RWPE2 (cell line): Measurements from ENCODE around the gene GNG8.
A peak's percentile ranks its signal among the peaks of the same experiment; 100 is the strongest.

Experiments used
- ATAC-seq: fragments of 200-7000 bp; cut with Tn5 transposase; 3 replicates; pipeline ENCODE4 v1.9.1; 2021; ENCODE audit warnings: low read depth
- DNase-seq: peaks from one replicate; pipeline ENCODE4 v3.0.0-alpha.2; 2020; ENCODE audit warnings: low spot score
- H3K27ac ChIP-seq: fragments of 450-650 bp; 2 replicates; pipeline ENCODE4 v1.5.1; 2017; ENCODE audit warnings: mild to moderate bottlenecking; ENCODE audit not compliant: poor library complexity, severe bottlenecking
- H3K27me3 ChIP-seq: fragments of 250-450 bp; sonication (Bioruptor Pico); 2 replicates; pipeline ENCODE4 v1.5.1; 2021; ENCODE audit warnings: mild to moderate bottlenecking, moderate library complexity; ENCODE audit not compliant: insufficient read depth, poor library complexity, severe bottlenecking
- H3K36me3 ChIP-seq: fragments of 250-450 bp; sonication (Bioruptor Pico); 2 replicates; pipeline ENCODE4 v1.5.1; 2020; ENCODE audit warnings: low read depth, mild to moderate bottlenecking, moderate library complexity
- H3K4me1 ChIP-seq: fragments of 250-450 bp; sonication (Bioruptor Pico); 2 replicates; pipeline ENCODE4 v1.5.1; 2021; ENCODE audit warnings: mild to moderate bottlenecking, moderate library complexity; ENCODE audit not compliant: insufficient read depth, poor library complexity, severe bottlenecking
- H3K4me3 ChIP-seq: fragments of 250-450 bp; sonication (Bioruptor Pico); 2 replicates; pipeline ENCODE4 v1.5.1; 2021; ENCODE audit warnings: mild to moderate bottlenecking, moderate library complexity; ENCODE audit not compliant: severe bottlenecking
- H3K9me3 ChIP-seq: fragments of 250-450 bp; sonication (Bioruptor Pico); 2 replicates; pipeline ENCODE4 v1.5.1; 2021; ENCODE audit warnings: mild to moderate bottlenecking, moderate library complexity; ENCODE audit not compliant: severe bottlenecking
- TF ChIP-seq, protein P1 (sequence below): fragments of 450-650 bp; IDR thresholded peaks from one replicate; pipeline ENCODE4 v1.5.1; 2017; ENCODE audit warnings: mild to moderate bottlenecking, moderate library complexity; ENCODE audit not compliant: poor library complexity, severe bottlenecking

Gene GNG8

DNA sequence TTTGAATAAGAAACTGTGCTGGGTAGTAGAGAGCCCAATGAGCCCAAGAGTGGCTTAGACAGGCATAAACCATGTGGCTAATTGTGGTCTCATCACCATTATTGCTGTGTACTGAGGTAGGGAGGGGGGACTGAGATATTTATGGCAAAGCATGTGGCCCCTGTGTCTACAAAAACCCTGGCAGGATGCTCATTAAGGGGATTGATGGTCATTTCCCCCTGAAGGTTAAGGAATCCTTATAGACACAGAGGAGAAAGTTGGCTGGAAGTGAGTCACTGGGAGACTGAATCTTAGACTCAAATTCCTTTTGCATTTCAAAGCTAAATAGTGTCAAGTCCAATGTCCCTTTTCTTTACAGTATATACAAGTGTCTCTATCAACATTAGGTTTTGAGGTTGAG, 34.8 kb upstream of the GNG8 start:
- no peak for DNase-seq
- TF ChIP-seq, protein P1, sequence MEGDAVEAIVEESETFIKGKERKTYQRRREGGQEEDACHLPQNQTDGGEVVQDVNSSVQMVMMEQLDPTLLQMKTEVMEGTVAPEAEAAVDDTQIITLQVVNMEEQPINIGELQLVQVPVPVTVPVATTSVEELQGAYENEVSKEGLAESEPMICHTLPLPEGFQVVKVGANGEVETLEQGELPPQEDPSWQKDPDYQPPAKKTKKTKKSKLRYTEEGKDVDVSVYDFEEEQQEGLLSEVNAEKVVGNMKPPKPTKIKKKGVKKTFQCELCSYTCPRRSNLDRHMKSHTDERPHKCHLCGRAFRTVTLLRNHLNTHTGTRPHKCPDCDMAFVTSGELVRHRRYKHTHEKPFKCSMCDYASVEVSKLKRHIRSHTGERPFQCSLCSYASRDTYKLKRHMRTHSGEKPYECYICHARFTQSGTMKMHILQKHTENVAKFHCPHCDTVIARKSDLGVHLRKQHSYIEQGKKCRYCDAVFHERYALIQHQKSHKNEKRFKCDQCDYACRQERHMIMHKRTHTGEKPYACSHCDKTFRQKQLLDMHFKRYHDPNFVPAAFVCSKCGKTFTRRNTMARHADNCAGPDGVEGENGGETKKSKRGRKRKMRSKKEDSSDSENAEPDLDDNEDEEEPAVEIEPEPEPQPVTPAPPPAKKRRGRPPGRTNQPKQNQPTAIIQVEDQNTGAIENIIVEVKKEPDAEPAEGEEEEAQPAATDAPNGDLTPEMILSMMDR, result no peak
- H3K4me3 ChIP-seq, result no peak overlapping the region
- H3K9me3 ChIP-seq, result no peaks in the 10 kb centered on the region
- H3K4me1 ChIP-seq, result no peaks in the 10 kb centered on the region
- peaks cover 24% of the 10 kb centered on the region for H3K36me3 ChIP-seq
- H3K27ac ChIP-seq, result no peak overlapping the region
- no peaks in the 10 kb centered on the region for H3K27me3 ChIP-seq
- ATAC-seq, result peak; percentile 33; the same call in 1 of the 3 replicates

DNA sequence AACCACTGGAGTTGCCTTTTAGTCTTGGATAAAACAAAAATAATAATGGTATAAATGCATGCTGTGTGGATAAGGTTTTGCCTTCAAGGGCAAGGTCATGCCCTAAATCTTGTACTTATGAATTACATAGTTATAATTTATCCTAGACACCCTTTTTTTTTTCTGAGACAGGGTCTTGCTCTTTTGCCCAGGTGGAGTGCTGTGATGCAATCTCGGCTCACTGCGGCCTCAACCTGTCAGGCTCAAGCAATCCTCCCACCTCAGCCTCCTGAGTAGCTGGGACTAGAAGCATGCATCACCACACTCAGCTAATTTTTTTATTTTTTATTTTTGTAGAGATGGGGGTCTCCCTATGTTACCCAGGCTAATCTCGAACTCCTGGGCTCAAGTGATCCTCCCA, 32.7 kb upstream of the GNG8 start:
- DNase-seq, result no peak

DNA sequence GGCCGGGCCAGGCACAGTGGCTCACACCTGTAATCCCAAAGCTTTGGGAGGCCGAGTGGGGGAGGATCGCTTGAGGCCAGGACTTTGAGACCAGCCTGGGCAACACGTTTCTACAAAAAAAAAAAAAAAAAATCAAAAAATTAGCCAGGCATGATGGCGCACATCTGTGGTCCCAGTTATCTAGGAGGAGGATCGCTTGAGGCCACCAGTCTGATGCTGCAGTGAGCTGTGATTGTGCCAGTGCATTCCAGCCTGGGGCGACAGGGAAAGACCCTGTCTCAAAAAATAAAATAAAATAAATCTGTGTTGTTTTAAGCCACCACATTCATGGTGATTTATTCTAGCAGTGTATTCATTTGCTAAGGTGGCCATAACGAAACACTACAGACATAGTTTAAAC, 29.1 kb upstream of the GNG8 start:
- Histone ChIP-seq H3K4me1 (no peaks in the 10 kb centered on the region), H3K27ac (no peak overlapping the region), H3K27me3 (peaks cover 6% of the 10 kb centered on the region), H3K36me3 (no peaks in the 10 kb centered on the region), H3K4me3 (no peak overlapping the region), H3K9me3 (no peaks in the 10 kb centered on the region)
- no peak for ATAC-seq
- DNase-seq, result no peak
- TF ChIP-seq, protein P1, result no peak

More for the DNA sequence above, 32.7 kb upstream of the GNG8 start:
- H3K4me3 ChIP-seq, result no peak overlapping the region
- H3K27me3 ChIP-seq, result no peaks in the 10 kb centered on the region
- no peak for ATAC-seq
- TF ChIP-seq, protein P1, result no peak
- H3K27ac ChIP-seq, result no peak overlapping the region
- peaks cover 4% of the 10 kb centered on the region; the same call in 1 of the 2 replicates for H3K36me3 ChIP-seq
- H3K9me3 ChIP-seq, result no peaks in the 10 kb centered on the region
- no peaks in the 10 kb centered on the region for H3K4me1 ChIP-seq

- H3K4me3 ChIP-seq, result peak overlapping the region; percentile 19
Measured at GRCh38 chr19:46661735-46662592, 26.0 kb upstream of the GNG8 start.

More at GRCh38 chr19:46661735-46662592, 26.0 kb upstream of the GNG8 start:
- H3K27me3 ChIP-seq, result peaks cover 24% of the 10 kb centered on the region
- H3K4me1 ChIP-seq, result no peaks in the 10 kb centered on the region
- no peaks in the 10 kb centered on the region for H3K9me3 ChIP-seq
- TF ChIP-seq, protein P1, result peak; percentile 98
- ATAC-seq (peak; percentile 69), DNase-seq (peak; percentile 78)
- no peaks in the 10 kb centered on the region for H3K36me3 ChIP-seq
- no peak overlapping the region for H3K27ac ChIP-seq
